Fibroblast of lung (primary cell): ENCODE results near the gene RIN3.

ENCODE experiments used
- CTCF ChIP-seq, 2 donors: IDR thresholded peaks in 1 of 2; conservative IDR thresholded peaks in 1 of 2; 1 replicate in 1 of 2; 2 replicates in 1 of 2; pipeline ENCODE4 v1.5.1; 2011 to 2012; ENCODE audit warnings: low read length in 2 of 2, control low read depth in 1 of 2, inconsistent platforms in 1 of 2, low read depth in 1 of 2, mild to moderate bottlenecking in 1 of 2
- EZH2 ChIP-seq: IDR thresholded peaks from 2 replicates; pipeline ENCODE4 v1.5.1; 2012; ENCODE audit warnings: low read length, control low read depth, mild to moderate bottlenecking; ENCODE audit errors: missing control alignments

- no peak for TF ChIP-seq EZH2
- TF ChIP-seq CTCF (conservative IDR thresholded peaks at IDR 0.05 in 1 of 2, IDR thresholded peaks at IDR 0.05 in 1 of 2; ENCODE audit: low read depth in 1 of 2, low read length in 2 of 2): no peak
Observed at GRCh38 chr14:92694807-92695206, 181.2 kb downstream of the RIN3 start.
